Measurements from ENCODE around the gene PARN.
"Not testable (repeated sequence)": the region's sequence is repeated elsewhere in the genome, so short reads cannot be mapped to it uniquely, and the experiment has no call there.

Gene PARN

DNA sequence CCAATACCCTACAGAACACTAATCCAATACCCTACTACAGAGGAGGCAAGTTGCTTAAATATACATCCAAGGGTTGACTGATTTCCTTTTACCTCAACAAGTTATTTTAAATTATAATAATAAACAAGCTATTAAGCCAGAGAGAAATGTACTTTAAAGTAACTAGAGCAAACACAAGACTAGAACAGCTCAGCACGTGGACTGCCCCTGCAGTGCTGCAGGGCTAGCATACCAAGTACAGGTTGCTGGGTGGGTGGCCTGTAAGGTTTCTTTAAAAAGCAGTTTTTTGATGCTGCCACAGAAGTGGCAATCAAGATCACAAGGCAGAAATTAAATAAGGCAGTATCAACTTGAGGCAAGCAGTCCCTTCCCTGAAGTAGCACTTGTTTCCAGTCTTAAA, 63.5 kb downstream of the PARN start:
- no peak for DNase-seq

- no peak for DNase-seq
Observed at GRCh38 chr16:14565688-14566025, 64.4 kb downstream of the PARN start.

DNA sequence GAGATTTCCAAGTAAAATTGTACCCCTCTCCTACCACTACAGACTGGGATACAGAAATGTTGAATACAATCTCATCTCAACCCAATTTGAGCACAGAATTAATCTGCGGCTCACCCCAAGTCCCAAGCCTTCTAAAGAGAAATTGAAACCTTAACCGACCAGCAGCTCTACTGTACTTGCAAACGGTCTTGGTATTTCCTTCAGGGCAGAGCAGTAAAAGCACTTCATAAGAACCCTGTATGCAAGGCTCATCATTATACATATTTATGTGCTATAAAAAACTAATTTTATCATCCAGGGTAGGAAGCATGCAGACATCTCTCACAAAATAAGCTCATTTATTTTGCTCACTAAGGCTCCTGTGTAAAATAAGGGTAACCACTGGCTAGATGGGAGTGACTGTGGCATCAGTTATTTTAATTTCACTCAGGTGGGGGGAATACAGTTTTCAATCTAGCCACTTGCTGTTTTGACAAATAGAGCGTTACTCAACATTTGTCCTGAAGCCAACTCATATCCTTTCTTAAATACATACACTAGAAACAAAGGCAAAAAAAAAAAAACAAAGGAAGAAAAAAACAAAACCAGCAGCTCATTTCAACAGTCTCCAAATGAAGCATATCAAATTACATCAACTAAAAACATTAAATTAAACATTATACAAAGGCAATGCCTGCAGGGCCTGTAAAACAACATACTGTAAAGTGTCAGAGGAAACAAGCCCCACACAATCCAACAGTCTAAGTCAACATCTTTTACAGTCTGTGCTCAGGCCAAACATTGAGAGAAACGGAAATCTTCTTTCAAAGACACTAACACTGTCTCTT, 65.0 kb downstream of the PARN start:
- peak; percentile 97 for DNase-seq

DNA sequence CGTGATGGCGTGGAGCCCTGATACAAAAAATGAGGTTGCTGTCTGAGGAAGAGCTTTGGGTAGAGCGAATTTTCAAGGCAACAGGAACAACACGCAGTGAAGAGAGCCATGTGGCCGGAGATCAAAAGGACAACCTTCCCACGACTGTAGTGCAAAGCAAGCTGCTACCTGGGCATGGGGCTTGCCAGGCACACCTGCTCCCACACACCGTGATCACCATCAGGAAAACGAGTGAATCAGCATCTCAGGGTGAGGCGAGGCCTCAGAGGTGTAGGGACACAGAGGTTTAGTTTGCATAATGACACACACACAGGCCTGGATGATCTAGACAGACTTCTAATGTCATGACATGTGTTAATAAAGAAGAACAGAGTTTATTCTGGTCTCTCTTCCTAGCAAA, 65.7 kb downstream of the PARN start:
- peak; percentile 75 for DNase-seq

GRCh38 chr16:14562691-14563491, 67.2 kb downstream of the PARN start:
- peak; percentile 13 for DNase-seq

GRCh38 chr16:14560523-14560922, 69.5 kb downstream of the PARN start:
- no peak for DNase-seq

- peak; percentile 62 for DNase-seq
Observed at GRCh38 chr16:14559809-14560241, 70.2 kb downstream of the PARN start.

GRCh38 chr16:14553447-14553846, 76.6 kb downstream of the PARN start:
- DNase-seq = no peak

GRCh38 chr16:14549789-14550153, 80.3 kb downstream of the PARN start:
- DNase-seq = peak; percentile 96

GRCh38 chr16:14548933-14549788, 80.9 kb downstream of the PARN start:
- peak; percentile 50 for DNase-seq

DNA sequence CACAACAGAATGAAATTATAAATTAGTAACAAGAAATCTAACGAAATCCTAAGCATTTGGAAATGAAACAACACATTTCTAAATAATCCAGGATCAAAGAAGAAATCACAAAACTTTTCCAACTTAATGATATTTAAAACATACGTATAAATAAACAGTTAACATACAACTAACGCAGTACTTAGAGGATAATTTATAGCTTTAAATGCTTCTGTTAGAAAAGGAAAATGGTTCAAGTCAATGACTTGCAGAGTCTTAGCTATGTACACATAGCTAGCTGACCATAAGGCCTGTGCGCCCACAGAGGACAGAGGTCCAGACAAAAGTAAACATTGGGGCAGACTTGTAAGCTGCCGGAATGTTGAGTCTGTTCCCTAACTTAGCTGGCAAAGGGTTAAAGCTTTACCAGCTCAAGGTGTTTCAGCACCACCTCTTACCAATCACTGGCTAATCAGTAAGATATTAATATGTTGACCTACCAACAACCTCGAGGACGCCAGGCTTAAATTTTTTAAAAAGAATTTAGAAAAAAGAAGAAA, 84.6 kb downstream of the PARN start:
- no peak for DNase-seq

DNA sequence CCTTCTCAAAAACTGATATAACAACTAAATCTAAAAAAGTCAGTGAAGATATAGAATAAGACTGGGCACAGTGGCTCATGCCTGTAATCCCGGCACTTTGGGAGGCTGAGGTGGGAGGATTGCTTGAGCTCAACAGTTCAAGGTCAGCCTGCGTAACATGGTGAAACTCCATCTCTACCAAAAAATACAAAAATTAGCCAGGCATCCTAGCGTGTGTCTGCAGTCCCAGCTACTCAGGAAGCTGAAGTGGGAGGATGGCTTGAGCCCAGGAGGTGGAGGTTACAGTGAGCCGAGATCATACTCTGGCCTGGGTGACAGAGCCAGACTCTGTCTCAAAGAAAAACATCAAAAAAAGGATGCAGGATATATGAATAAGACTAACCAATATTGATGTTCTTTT, 85.2 kb downstream of the PARN start:
- DNase-seq = not testable (repeated sequence)

- DNase-seq = no peak
Observed at GRCh38 chr16:14539631-14540030, 90.4 kb downstream of the PARN start.

- no peak for DNase-seq
Observed at GRCh38 chr16:14539156-14539555, 90.9 kb downstream of the PARN start.

- DNase-seq = no peak
Observed at GRCh38 chr16:14538604-14539003, 91.5 kb downstream of the PARN start.

DNA sequence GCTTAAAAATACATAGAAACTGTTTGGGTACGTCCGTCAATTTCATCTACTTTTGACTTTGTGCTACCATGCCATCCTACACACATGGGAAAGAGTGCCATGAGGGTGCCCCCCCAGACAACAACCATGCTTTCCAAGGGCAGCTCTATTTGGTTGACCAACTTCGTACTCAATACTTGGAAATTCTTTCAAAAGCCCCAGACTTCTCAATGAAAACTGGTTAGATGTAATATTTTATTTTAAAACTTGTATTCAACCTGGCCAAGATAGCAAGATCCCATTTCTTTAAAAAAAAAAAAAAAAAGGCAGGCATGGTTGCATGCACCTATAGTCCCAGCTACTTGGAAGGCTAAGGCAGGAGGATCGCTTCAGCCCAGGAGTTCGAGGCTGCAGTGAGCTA, 98.4 kb downstream of the PARN start:
- DNase-seq = no peak

GRCh38 chr16:14531101-14531500, 99.0 kb downstream of the PARN start:
- DNase-seq = no peak

DNA sequence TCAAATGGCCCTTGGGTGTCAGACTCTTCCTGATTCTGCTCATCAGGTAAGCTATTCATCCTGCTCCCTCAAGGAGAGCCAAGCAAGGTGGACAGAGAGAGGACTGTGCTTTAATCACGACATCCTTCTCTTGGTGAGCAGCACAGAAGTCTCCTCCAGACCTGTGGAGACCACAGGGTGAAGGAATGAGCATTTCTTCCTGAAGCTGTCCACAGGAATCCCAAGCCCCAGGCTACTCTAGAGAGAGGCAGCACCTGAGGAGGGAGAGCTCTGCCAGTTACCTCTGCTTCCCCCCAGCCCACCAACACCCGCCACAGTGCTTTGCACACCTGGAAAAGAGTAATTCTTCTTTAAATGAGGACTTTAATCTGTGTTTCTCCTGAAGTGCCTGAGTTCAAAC, 100.0 kb downstream of the PARN start:
- no peak for DNase-seq

DNA sequence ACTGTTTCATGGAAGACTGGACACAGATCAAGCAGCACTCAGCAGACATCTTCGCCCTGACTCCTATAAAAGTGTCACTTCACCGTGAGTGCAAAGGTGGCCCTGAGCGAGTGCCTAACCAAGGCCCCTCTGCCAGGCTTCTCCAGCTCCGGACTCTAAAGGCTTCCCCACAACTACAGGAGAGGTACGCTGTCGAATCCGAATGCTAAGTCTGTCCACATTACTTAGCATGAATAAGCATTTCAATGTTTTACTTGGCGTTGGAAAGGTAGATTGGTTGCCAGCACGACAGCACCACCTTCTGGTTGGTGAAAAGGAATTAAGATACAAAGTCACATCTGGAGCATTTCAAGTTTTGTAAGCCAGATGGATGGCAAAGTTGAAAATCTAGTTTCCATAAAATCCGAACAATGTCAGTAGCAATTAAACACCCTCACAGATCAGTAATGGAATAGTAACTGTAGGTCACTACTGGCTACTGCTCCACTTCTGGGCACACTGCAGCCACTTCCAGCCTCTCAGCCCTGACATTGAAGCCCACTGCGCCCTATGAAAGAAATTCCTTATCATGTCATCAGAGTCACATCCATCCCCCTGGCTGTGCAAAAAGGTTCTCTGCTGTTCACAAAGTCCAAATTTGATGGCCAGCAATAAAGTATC, 100.9 kb downstream of the PARN start:
- peak; percentile 77 for DNase-seq

- no peak for DNase-seq
Observed at GRCh38 chr16:14528306-14528705, 101.8 kb downstream of the PARN start.

DNA sequence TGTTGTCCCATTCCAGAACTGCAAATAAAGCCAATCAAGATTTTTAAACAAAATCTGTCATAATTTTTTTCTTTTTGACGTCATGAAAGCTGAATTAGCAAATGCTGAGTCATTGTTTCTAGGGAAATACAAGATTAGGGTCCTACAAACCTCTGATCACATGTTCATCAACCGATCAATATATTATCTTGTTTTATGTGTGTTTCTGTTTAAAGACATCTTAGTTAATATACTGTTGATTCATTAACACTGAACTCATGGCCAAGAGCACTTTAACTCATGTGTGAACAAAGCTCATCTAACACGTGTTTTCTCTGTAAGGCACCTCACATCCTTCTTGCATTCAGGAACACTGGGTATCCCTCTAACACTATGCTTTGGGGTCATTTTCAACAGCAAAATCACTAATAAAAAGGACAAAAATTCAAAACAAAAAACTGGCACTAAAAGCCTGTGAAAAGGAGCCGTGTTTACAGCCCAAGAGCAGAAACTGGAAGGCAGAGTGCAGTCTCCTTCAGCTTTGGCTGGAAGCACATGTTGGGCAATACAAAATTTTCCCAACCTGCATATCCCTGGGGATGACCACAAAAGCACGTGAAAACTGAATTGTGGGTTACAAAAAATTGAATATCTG, 102.5 kb downstream of the PARN start:
- no peak for DNase-seq

GRCh38 chr16:14525596-14525995, 104.5 kb downstream of the PARN start:
- no peak for DNase-seq
